Measurements from ENCODE around the gene CARD14. TPM values are rescaled to one million over a fixed set of nuclear protein-coding genes. Genes with fewer than 3 reads are reported as not detected.

The CARD14 gene
- total and polyA plus RNA-seq, 2 experiments from 2014 or later: 0.08 to 0.52 TPM

DNA sequence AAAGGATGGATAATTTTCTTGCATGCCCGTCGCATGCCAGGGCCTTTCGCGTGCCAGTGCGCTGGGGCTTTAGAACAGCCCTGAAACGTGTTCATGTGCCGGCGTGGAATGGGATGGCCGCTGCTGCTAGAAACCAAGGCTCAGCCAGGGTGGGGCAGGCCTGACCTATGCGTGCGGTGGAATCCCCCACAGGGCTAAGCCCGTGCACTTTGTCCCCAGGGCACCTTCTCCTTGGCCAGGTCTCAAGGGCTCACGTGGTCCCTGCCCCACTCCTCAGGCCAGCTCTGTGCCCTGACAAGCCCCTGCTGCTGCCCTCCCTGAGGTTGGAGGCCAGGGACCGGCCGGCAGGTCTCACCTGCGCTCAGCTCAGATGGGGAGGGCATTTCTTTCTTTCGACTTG lies 77.7 kb downstream of the CARD14 start:
- Histone ChIP-seq H2AFZ (no peak overlapping the region), H3K27me3 (ENCODE audit: insufficient read depth) (no peaks in the 10 kb centered on the region), H3K9me2 (ENCODE audit: insufficient read depth) (no peaks in the 10 kb centered on the region), H3F3A (replicated peaks; ENCODE audit: low read depth) (no peaks in the 10 kb centered on the region), H3K4me1 (ENCODE audit: insufficient read depth) (no peaks in the 10 kb centered on the region), H3K4me2 (no peak overlapping the region), H4K20me1 (replicated peaks; ENCODE audit: insufficient read depth) (peaks cover 3% of the 10 kb centered on the region; the same call in 1 of the 2 replicates), H3K79me2 (replicated peaks; ENCODE audit: insufficient read depth) (no peaks in the 10 kb centered on the region), H3K4me3 (no peak overlapping the region), H3K36me3 (ENCODE audit: insufficient read depth) (no peaks in the 10 kb centered on the region), H3K27ac (ENCODE audit: low read depth) (no peak overlapping the region)
- Mint-ChIP-seq H3K36me3 (ENCODE audit: low read depth) (peaks cover 14% of the 10 kb centered on the region; the same call in 2 of the 3 replicates), H3K4me3 (no peak overlapping the region), H3K9me3 (no peaks in the 10 kb centered on the region), H3K27ac (no peak overlapping the region), H3K27me3 (ENCODE audit: insufficient read depth, low read depth, poor library complexity) (peaks cover 13% of the 10 kb centered on the region), H3K4me1 (no peaks in the 10 kb centered on the region; the same call in 2 of the 3 replicates)
- ATAC-seq (no peak), DNase-seq (ENCODE audit: low spot score) (no peak)
- TF ChIP-seq, protein P1, sequence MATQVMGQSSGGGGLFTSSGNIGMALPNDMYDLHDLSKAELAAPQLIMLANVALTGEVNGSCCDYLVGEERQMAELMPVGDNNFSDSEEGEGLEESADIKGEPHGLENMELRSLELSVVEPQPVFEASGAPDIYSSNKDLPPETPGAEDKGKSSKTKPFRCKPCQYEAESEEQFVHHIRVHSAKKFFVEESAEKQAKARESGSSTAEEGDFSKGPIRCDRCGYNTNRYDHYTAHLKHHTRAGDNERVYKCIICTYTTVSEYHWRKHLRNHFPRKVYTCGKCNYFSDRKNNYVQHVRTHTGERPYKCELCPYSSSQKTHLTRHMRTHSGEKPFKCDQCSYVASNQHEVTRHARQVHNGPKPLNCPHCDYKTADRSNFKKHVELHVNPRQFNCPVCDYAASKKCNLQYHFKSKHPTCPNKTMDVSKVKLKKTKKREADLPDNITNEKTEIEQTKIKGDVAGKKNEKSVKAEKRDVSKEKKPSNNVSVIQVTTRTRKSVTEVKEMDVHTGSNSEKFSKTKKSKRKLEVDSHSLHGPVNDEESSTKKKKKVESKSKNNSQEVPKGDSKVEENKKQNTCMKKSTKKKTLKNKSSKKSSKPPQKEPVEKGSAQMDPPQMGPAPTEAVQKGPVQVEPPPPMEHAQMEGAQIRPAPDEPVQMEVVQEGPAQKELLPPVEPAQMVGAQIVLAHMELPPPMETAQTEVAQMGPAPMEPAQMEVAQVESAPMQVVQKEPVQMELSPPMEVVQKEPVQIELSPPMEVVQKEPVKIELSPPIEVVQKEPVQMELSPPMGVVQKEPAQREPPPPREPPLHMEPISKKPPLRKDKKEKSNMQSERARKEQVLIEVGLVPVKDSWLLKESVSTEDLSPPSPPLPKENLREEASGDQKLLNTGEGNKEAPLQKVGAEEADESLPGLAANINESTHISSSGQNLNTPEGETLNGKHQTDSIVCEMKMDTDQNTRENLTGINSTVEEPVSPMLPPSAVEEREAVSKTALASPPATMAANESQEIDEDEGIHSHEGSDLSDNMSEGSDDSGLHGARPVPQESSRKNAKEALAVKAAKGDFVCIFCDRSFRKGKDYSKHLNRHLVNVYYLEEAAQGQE (IDR thresholded peaks at IDR 0.05; ENCODE audit: unreplicated experiment): no peak
- TF ChIP-seq NANOG (IDR thresholded peaks at IDR 0.05; ENCODE audit: borderline replicate concordance) (no peak), STAT1 (IDR thresholded peaks at IDR 0.05; ENCODE audit: unreplicated experiment) (no peak), JUNB (IDR thresholded peaks at IDR 0.05; ENCODE audit: unreplicated experiment) (no peak), POLR2AphosphoS5 (IDR thresholded peaks at IDR 0.05; ENCODE audit: low read depth) (no peak), EZH2phosphoT487 (IDR thresholded peaks at IDR 0.05; ENCODE audit: unreplicated experiment) (no peak), EZH2 (IDR thresholded peaks at IDR 0.05; ENCODE audit: low read depth, unreplicated experiment) (no peak)
- TF ChIP-seq, protein P2, sequence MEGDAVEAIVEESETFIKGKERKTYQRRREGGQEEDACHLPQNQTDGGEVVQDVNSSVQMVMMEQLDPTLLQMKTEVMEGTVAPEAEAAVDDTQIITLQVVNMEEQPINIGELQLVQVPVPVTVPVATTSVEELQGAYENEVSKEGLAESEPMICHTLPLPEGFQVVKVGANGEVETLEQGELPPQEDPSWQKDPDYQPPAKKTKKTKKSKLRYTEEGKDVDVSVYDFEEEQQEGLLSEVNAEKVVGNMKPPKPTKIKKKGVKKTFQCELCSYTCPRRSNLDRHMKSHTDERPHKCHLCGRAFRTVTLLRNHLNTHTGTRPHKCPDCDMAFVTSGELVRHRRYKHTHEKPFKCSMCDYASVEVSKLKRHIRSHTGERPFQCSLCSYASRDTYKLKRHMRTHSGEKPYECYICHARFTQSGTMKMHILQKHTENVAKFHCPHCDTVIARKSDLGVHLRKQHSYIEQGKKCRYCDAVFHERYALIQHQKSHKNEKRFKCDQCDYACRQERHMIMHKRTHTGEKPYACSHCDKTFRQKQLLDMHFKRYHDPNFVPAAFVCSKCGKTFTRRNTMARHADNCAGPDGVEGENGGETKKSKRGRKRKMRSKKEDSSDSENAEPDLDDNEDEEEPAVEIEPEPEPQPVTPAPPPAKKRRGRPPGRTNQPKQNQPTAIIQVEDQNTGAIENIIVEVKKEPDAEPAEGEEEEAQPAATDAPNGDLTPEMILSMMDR (conservative IDR thresholded peaks at IDR 0.05; ENCODE audit: low read depth in 2 of 2): no peak
- TF ChIP-seq, protein P3, sequence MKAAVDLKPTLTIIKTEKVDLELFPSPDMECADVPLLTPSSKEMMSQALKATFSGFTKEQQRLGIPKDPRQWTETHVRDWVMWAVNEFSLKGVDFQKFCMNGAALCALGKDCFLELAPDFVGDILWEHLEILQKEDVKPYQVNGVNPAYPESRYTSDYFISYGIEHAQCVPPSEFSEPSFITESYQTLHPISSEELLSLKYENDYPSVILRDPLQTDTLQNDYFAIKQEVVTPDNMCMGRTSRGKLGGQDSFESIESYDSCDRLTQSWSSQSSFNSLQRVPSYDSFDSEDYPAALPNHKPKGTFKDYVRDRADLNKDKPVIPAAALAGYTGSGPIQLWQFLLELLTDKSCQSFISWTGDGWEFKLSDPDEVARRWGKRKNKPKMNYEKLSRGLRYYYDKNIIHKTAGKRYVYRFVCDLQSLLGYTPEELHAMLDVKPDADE (IDR thresholded peaks at IDR 0.05): no peak
- TF ChIP-seq, protein P4, sequence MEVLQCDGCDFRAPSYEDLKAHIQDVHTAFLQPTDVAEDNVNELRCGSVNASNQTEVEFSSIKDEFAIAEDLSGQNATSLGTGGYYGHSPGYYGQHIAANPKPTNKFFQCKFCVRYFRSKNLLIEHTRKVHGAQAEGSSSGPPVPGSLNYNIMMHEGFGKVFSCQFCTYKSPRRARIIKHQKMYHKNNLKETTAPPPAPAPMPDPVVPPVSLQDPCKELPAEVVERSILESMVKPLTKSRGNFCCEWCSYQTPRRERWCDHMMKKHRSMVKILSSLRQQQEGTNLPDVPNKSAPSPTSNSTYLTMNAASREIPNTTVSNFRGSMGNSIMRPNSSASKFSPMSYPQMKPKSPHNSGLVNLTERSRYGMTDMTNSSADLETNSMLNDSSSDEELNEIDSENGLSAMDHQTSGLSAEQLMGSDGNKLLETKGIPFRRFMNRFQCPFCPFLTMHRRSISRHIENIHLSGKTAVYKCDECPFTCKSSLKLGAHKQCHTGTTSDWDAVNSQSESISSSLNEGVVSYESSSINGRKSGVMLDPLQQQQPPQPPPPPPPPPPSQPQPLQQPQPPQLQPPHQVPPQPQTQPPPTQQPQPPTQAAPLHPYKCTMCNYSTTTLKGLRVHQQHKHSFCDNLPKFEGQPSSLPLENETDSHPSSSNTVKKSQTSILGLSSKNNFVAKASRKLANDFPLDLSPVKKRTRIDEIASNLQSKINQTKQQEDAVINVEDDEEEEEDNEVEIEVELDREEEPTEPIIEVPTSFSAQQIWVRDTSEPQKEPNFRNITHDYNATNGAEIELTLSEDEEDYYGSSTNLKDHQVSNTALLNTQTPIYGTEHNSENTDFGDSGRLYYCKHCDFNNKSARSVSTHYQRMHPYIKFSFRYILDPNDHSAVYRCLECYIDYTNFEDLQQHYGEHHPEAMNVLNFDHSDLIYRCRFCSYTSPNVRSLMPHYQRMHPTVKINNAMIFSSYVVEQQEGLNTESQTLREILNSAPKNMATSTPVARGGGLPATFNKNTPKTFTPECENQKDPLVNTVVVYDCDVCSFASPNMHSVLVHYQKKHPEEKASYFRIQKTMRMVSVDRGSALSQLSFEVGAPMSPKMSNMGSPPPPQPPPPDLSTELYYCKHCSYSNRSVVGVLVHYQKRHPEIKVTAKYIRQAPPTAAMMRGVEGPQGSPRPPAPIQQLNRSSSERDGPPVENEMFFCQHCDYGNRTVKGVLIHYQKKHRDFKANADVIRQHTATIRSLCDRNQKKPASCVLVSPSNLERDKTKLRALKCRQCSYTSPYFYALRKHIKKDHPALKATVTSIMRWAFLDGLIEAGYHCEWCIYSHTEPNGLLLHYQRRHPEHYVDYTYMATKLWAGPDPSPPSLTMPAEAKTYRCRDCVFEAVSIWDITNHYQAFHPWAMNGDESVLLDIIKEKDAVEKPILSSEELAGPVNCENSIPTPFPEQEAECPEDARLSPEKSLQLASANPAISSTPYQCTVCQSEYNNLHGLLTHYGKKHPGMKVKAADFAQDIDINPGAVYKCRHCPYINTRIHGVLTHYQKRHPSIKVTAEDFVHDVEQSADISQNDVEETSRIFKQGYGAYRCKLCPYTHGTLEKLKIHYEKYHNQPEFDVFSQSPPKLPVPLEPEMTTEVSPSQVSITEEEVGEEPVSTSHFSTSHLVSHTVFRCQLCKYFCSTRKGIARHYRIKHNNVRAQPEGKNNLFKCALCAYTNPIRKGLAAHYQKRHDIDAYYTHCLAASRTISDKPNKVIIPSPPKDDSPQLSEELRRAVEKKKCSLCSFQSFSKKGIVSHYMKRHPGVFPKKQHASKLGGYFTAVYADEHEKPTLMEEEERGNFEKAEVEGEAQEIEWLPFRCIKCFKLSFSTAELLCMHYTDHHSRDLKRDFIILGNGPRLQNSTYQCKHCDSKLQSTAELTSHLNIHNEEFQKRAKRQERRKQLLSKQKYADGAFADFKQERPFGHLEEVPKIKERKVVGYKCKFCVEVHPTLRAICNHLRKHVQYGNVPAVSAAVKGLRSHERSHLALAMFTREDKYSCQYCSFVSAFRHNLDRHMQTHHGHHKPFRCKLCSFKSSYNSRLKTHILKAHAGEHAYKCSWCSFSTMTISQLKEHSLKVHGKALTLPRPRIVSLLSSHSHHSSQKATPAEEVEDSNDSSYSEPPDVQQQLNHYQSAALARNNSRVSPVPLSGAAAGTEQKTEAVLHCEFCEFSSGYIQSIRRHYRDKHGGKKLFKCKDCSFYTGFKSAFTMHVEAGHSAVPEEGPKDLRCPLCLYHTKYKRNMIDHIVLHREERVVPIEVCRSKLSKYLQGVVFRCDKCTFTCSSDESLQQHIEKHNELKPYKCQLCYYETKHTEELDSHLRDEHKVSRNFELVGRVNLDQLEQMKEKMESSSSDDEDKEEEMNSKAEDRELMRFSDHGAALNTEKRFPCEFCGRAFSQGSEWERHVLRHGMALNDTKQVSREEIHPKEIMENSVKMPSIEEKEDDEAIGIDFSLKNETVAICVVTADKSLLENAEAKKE (CRISPR knock-in tag; IDR thresholded peaks at IDR 0.05): no peak
